Endothelial cell of hepatic sinusoid (primary cell): ENCODE measurements around the gene RILPL2.
"Not testable (repeated sequence)": the region's sequence is repeated elsewhere in the genome, so short reads cannot be mapped to it uniquely, and the experiment has no call there.

Experiments
- in situ Hi-C: cut with HindIII; loops from 2 replicates; pipeline ENCODE4 v1.10.0; 2017; ENCODE audit warnings: low sequenced_read_pairs

RILPL2 gene

GRCh38 chr12:123387508-123388176 is 48.8 kb downstream of the RILPL2 start:
- in situ Hi-C loops: no loop called here

GRCh38 chr12:123385536-123385935 is 50.9 kb downstream of the RILPL2 start:
- in situ Hi-C loops: not testable (repeated sequence)

GRCh38 chr12:123384994-123385376 is 51.5 kb downstream of the RILPL2 start:
- in situ Hi-C loops: no loop called here

- in situ Hi-C loops: no loop called here
Measured at GRCh38 chr12:123384318-123384993, 52.0 kb downstream of the RILPL2 start.

GRCh38 chr12:123382684-123383083 is 53.8 kb downstream of the RILPL2 start:
- in situ Hi-C loops: no loop called here

GRCh38 chr12:123379391-123379790 is 57.1 kb downstream of the RILPL2 start:
- in situ Hi-C loops: no loop called here

- in situ Hi-C loops: not testable (repeated sequence)
Measured at GRCh38 chr12:123372415-123372814, 64.1 kb downstream of the RILPL2 start.

- in situ Hi-C loops: not testable (repeated sequence)
Measured at GRCh38 chr12:123371667-123372368, 64.7 kb downstream of the RILPL2 start.

- in situ Hi-C loops: no loop called here
Measured at GRCh38 chr12:123369229-123369628, 67.3 kb downstream of the RILPL2 start.

GRCh38 chr12:123368431-123368830 is 68.1 kb downstream of the RILPL2 start:
- in situ Hi-C loops: not testable (repeated sequence)

- in situ Hi-C loops: no loop called here
Measured at GRCh38 chr12:123367511-123367910, 69.0 kb downstream of the RILPL2 start.
